Measurements from ENCODE around the gene OR2A42.
"Not testable (repeated sequence)": the region's sequence is repeated elsewhere in the genome, so short reads cannot be mapped to it uniquely, and the experiment has no call there.

Gene OR2A42

DNA sequence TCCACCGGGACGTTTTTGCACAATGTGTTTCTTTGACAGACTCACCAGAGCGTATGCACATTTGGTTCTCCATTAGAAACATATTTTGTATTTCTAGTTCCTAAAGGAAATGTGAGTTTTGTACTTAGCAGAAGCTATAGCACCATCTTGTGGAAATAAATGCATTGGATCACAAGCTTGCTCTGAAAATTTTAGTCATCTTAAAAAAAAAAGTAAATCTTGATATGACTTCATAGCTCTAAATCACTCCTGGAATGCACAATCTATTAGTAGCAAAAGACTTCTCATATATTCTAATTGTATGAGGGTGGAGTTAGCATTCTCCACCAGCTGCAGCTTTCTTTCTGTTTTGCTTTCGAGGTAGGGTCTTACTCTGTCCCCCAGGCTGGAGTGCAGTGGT, 20.3 kb downstream of the OR2A42 start:
- DNase-seq, result not testable (repeated sequence)

DNA sequence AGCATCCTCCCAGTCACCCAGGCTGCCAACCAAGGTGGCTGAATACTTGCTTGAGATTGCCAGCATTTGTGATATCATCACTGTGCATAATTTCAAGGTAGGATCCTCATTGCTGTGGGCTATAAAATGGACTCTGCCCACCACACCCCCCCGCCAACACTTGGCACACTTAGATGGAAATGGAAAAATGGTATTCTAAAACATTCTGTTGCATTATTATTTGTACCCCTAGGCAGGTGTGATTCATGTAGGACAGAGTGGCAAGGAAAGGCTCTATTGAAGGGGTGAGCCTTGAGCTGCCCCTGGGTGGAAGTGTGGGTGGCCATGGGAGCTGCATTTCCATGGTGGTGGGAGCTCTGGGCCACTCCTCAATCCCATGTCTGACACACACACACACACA, 20.8 kb downstream of the OR2A42 start:
- not testable (repeated sequence) for DNase-seq

DNA sequence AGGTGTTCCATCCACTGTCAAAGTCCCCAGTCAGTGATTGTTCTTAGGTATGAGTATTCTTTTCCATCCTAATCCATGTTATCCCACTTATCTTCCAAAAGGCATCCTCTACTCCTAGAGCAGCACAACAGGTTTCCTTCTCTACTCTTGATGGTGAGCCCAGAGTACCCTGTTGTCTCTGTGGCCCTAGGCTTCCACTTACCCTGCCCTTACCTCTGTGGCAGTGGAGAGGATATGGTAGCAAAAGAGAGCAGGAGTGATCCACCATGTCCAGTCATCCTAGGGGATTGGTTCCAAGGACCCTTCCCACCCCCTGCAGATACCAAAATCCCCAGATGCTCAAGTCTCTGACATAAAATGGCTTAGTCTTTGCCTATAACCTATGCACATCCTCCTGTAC, 22.2 kb downstream of the OR2A42 start:
- not testable (repeated sequence) for DNase-seq

DNA sequence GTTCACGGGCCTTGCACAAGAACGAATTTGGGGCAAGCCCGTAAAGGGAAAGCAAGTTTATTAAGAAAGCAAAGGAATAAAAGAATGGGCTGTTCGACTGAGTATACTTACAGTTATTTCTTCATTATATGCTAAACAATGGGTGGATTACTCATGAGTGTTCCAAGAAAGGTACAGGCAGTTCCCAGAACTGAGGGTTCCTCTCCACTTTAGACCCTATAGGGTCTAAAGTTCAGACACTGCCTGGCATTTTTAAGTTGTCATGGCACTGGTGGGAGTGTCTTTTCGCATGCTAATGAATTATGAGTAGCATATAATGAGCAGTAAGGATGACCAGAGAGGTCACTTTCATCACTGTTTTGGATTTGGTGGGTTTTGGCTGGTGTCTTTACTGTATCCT, 34.1 kb downstream of the OR2A42 start:
- not testable (repeated sequence) for DNase-seq

DNA sequence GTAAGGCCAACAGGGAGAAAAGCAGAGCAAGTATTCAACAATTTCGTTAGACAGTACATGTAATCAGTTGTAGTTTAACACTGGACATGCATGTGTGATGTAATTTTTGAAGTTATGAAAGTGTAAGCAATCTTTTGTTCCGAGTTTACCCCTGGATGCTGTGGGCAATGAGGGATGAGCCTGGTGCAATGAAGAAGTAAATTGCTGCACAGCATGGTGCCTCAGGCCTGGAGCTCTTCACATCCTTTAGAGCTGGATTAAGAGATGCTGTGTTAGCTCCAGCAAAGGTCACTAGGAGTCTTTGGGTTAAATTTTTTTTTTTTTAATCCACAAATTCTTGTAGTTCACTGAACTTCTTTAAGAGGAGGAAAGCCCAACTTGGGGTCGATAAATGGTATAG, 36.3 kb downstream of the OR2A42 start:
- not testable (repeated sequence) for DNase-seq

DNA sequence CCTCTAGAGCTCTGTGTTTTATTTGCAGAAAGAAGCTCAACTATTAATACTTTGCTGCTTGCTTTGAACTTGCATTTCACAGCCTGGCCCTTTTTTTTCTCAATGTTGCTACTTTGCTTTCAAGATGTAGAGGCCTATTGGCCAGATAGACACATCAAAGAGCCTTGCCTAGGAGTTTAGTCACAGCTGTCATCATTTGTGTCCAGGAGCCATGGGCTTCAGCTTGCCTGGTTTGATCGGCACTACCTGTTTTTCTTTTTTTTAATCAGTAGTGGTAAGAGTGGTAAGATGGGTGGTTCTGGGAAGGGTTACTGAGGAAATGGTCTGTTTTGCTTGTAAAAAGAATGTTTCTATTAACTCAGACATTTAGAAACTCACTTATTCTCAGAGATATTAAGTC, 37.4 kb downstream of the OR2A42 start:
- DNase-seq, result not testable (repeated sequence)

DNA sequence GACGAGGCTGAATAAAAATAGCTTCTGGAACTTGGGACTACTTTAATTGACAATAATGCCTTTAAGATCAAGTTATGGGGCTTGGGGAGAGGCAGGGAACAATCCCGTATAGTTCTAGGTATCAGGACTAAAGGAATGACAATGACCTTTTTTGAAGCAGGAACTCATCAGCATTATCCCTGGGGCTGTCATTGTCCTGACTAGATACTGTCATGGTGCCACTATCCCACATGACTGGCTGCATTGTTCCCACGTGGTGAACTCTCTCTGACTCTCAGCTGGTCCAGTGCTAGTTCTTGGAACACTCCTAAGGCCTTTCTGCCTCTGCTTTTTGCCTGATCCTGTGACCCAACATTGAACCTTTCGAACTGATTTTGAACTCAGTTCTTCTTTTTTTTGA, 40.5 kb downstream of the OR2A42 start:
- not testable (repeated sequence) for DNase-seq

DNA sequence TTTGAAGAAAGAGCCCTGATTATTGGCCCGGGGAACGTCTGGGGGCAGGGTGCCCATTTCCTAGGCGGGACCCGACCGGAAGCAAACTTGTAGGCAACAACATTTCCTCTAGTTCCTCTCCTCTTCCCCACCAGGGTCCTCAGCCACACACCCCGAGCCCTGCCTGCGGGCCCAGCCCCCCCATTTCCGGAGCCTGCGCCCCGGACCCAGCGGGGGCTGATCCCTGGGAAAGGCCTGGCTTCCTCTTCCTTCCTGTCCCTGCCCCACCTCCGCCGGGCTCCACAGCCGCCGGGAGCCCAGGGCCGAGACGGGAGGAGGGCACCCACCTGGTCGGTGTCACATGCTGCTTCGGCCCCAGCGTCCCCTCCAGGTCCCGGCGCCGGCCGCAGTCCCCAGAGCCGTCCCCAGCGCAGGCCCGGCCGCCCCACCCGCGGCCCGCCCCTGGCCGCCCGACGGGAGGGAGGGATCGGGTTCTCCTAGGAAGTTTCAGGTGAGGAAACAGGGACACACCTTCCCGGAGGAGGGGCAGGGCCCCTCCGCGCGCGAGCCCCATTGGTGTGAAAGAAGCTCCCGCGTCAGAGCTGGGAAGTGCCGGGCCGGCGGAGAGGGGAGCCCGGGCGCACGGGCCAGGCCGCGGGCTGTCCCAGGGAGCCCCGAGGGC, 44.1 kb downstream of the OR2A42 start, which contains the start of gene ARHGEF35:
Gene ARHGEF35 (minus strand): TSS at position 622 of the 661 bp plus-strand sequence. CDS start 7,450 bp downstream, outside the sequence.
- DNase-seq, result peak; percentile 57

DNA sequence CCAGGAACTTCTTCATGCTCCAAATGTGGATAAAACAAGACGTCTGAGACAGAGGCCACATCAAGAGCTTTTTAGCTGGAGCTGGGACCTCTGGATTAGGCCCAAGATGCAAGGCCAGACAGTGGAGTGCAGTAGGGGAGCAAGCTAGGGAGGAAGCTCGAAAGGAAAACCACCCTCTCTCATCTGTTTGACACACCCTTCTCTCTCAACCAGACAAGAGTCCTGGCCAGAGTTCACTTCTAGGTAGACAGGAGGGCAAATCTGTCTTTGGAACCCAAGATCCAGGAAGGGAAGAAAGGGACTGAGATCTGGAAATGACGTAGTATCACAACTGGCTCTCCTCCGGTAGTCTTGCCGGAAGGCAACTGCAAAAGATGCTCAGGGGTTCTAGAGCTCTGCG, 45.0 kb downstream of the OR2A42 start:
- not testable (repeated sequence) for DNase-seq

DNA sequence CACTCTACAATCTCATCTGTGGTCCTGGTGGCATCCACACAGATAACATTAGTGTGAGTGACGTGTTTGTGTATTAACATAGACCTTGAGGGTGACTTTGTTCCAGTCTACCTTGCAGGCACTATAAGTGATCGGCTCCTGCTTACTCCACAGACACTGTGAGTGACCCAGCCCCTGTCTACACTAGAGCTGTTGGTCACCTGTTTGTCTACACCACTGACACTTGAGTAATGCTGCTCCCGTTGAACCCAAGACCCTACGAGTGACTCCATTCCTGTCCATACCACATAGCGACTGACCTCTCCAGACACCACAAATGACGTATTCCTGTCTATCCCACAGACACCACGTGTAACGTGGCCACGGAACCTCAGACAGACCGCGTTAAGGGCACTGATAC, 45.6 kb downstream of the OR2A42 start:
- not testable (repeated sequence) for DNase-seq

DNA sequence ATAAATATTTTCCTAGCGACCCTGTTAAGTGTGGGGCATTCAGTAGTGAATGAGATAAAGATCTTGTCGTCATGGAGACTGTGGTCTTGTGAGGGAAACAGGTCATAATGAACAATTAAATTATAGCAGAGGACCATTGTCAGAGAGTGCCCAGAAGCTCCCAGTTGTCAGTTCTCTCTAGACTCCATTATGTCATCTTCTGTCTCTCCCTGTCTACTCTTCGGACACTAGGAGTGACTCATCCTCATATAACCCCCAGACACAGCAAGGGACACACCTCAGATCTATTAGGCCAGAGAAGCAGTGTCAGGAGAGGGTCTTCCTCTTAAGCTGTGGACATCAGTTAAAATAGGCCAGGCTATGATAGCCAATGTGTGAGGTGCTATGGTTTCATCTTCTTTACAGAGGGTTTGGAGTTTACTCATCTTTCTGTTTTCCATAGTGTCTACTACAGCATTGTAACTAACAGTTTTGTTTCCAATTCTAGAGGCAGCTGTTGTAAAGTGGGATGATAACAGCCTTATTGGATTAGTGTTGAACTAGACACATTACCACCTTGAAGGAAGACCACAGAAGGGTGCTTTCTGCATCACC, 50.7 kb downstream of the OR2A42 start:
- DNase-seq, result not testable (repeated sequence)

DNA sequence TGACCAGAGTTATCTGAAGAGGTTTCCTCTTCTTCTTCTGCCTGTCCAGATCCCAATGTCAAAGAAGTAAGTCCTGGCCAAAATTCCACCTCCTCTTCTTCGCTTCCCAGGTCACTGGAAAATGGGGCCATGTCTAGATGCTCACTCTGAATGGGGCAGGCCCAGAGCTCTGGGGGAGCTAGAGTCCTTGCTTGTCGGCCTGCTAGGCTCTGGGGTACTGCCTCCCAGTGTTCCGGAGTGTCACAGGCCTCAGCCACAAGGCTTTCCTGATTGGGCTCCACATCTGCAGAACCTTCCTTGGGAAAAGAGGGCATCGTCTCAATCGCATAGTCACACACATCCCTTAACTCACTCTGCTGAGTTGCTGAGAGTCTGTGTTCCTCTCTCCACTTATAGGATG, 51.6 kb downstream of the OR2A42 start:
- DNase-seq, result not testable (repeated sequence)

DNA sequence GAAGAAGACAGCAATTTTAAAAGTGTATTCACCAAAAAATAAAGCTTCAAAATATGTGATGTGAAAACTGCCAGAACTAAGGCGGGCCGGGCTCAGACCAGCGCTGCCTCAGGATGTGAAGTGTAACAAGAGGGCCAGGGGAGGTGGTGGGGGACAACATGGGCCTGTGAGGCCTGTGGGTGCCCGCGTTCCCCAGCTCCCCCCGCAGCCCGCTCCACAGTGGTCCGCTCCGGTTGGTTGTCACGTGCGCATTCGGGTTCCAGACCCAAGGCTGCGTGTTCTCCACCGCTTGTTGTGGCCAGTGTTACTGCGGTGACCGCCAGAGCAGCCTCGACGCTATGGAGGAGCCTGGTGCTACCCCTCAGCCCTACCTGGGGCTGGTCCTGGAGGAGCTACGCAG, 56.2 kb downstream of the OR2A42 start, which contains the start of gene CTAGE4:
Gene CTAGE4 (plus strand): TSS at position 301 of the 400 bp plus-strand sequence. CDS start 38 bp downstream, at position 339.
- not testable (repeated sequence) for DNase-seq

DNA sequence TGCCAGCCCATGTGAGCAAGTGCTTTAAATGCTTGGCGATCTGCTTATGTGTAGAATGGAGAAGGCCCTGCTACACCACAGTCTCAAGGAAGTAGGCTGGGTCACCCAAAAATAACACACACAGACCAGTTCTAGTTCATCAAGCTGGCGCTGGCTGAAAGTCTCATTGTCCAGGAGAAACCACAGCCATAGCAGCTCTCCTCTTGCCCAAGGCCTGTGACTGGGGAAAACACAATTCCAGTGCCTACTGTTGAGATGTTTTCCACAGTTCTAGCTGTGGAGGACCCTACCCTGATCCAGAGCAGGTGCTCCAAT, 60.3 kb downstream of the OR2A42 start:
- DNase-seq, result not testable (repeated sequence)

DNA sequence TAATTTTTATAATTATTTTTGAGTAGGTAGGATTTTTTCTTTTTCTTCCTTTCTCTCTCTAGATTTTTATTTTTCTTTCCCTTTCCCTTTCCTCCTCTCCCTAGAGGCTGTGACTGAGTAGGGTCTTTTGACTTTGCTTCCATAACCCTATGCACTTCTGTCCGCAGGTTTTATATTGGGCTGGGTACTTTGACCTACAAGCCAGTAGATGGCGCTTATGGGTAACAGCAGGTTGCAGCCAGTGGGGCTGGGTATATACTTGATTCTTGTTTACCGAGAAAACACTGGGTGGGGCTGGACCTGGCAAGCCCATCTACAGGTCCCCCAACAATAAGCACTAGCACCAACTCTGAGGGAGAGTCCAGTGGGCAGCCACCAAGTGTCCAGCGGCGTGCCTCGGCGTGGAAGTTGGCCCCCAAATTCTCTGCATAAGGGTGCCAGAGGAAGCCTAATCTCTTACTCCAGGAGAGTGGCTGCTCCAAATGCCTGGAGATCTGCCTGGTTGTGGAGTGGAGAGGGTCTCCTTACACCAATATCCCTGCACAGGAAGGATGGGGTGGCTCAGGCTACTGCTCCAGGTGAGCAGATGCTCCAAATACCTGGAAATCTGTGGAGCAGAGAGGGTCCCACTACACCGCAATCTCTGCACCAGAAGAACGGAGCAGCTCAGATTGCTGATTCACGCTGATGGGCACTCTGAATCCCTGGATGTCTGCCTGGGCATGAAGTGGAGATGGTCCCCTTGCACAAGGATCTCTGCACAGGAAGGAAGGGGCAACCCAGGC, 60.8 kb downstream of the OR2A42 start:
- DNase-seq, result not testable (repeated sequence)

Data from activated CD8-positive, alpha-beta memory T cell treated with anti-CD3 and anti-CD28 coated beads for 24 hours (primary cell).